SU-DHL-6 (cell line): ENCODE results near the gene MFAP3.

Experiments
- H2AFZ ChIP-seq: fragments of 200-600 bp; sonication (generic); 2 replicates; pipeline ENCODE4 v1.6.1; 2014; ENCODE audit warnings: low read depth, mild to moderate bottlenecking, moderate library complexity, mixed read lengths, antibody characterized with exemption, low read length; ENCODE audit not compliant: severe bottlenecking
- H3F3A ChIP-seq: fragments of 200-600 bp; shearing (Covaris generic); 2 replicates; pipeline ENCODE4 v1.6.0; 2016; ENCODE audit warnings: antibody characterized with exemption, mild to moderate bottlenecking; ENCODE audit not compliant: insufficient read depth
- H3K27ac ChIP-seq: fragments of 200-600 bp; sonication (generic); 2 replicates; pipeline ENCODE4 v1.5.1; 2016; ENCODE audit warnings: low read depth, mild to moderate bottlenecking, low read length, moderate library complexity, mixed read lengths
- H3K27me3 ChIP-seq: fragments of 200-600 bp; sonication (generic), shearing (Covaris generic); 2 replicates; pipeline ENCODE4 v1.6.0; 2014; ENCODE audit warnings: mild to moderate bottlenecking, low read length
- H3K36me3 ChIP-seq: fragments of 200-600 bp; sonication (generic); 2 replicates; pipeline ENCODE4 v1.6.1; 2014; ENCODE audit warnings: mild to moderate bottlenecking, low read length, mixed read lengths
- H3K4me2 ChIP-seq: fragments of 300-600, 200-600 bp; shearing (Covaris generic), sonication (generic); 2 replicates; pipeline ENCODE4 v1.6.0; 2014; ENCODE audit warnings: low read length, low read depth, mild to moderate bottlenecking; ENCODE audit not compliant: poor library complexity, severe bottlenecking
- H3K4me3 ChIP-seq: fragments of 200-600 bp; sonication (generic); 2 replicates; pipeline ENCODE4 v1.5.1; 2014; ENCODE audit warnings: antibody characterized with exemption, low read length, mild to moderate bottlenecking, mixed read lengths; ENCODE audit not compliant: insufficient read depth, poor library complexity, severe bottlenecking
- H3K79me2 ChIP-seq: fragments of 200-600 bp; sonication (generic); 2 replicates; pipeline ENCODE4 v1.6.1; 2014; ENCODE audit warnings: mild to moderate bottlenecking, low read length, moderate library complexity; ENCODE audit not compliant: insufficient read depth
- H3K9ac ChIP-seq: fragments of 200-600 bp; sonication (generic); 2 replicates; pipeline ENCODE4 v1.7.0; 2014; ENCODE audit warnings: mild to moderate bottlenecking, low read length
- H3K9me2 ChIP-seq: fragments of 200-600 bp; sonication (generic); replicated peaks from 2 replicates; pipeline ENCODE4 v1.6.1; 2014; ENCODE audit warnings: low read length; ENCODE audit not compliant: insufficient read depth
- H3K9me3 ChIP-seq: fragments of 200-600 bp; sonication (generic); 2 replicates; pipeline ENCODE4 v1.6.1; 2014; ENCODE audit warnings: low read length, mixed read lengths; ENCODE audit not compliant: insufficient read depth
- H4K20me1 ChIP-seq: fragments of 200-600 bp; sonication (generic); 2 replicates; pipeline ENCODE4 v1.6.1; 2014; ENCODE audit warnings: low read depth, mild to moderate bottlenecking, antibody characterized with exemption, low read length, moderate library complexity, mixed read lengths
- CTCF ChIP-seq: fragments of 200-600 bp; sonication (generic); IDR thresholded peaks from one replicate; pipeline ENCODE4 v1.5.1; 2017; ENCODE audit warnings: antibody characterized with exemption, mild to moderate bottlenecking, low read length, moderate library complexity; ENCODE audit not compliant: insufficient read depth, poor library complexity, severe bottlenecking
- EZH2phosphoT487 ChIP-seq: fragments of 200-600 bp; sonication (generic), shearing (Covaris generic); conservative IDR thresholded peaks from 2 replicates; pipeline ENCODE4 v1.6.1; 2018; ENCODE audit warnings: mild to moderate bottlenecking, antibody characterized with exemption, low read length, moderate library complexity, mixed read lengths

Gene MFAP3

DNA sequence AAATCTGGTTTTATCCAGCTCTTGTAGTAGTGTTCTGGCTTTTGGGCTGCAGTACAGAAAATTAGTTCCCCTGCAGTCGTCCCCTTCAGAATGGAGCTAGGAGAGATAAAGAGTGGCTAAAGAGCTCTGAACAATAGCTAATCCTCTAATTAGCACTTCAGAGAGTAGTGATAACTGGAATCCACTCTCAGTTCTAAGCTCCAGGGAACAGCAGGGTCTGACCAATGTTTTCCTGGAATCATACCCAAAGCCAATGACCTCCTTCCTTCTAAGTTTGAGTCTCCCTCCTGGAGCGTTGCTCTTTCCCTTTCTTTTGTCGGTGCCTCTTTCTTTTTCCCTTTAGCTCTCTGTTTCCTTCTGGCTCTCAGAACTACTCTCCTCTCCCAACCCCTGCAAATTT, 47.4 kb downstream of the MFAP3 start:
- Histone ChIP-seq H3K27ac (no peak overlapping the region), H3K9me3 (no peaks in the 10 kb centered on the region), H3K36me3 (no peaks in the 10 kb centered on the region), H3F3A (no peaks in the 10 kb centered on the region), H3K9me2 (no peaks in the 10 kb centered on the region), H4K20me1 (no peaks in the 10 kb centered on the region), H2AFZ (no peak overlapping the region), H3K4me3 (no peak overlapping the region), H3K79me2 (no peaks in the 10 kb centered on the region), H3K4me2 (no peak overlapping the region), H3K27me3 (no peaks in the 10 kb centered on the region), H3K9ac (no peak overlapping the region)
- TF ChIP-seq EZH2phosphoT487 (no peak), CTCF (no peak)

DNA sequence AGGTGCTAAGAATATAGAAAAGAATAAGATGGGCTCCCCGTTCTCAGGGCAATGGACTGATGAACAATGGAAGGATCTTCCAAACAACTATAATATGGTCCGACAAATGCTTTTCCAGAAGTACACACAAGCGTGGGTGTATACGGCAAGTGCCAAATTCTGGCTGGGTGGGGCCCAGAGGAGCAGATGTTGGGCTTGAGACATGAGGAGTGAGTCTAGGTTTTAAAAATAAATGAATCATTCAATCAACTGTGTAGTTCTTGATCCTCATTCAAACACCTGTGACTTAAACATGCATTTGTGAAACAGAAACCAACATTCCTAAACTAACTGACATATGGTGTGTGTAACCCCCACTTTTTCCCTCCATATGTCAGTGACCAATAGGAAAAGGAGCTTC, 47.9 kb downstream of the MFAP3 start:
- TF ChIP-seq CTCF (no peak), EZH2phosphoT487 (no peak)
- H3K27ac ChIP-seq = no peak overlapping the region

GRCh38 chr5:154087260-154087659, 48.5 kb downstream of the MFAP3 start:
- no peaks in the 10 kb centered on the region for H3F3A ChIP-seq
- H3K4me2 ChIP-seq = no peak overlapping the region
- no peak overlapping the region for H2AFZ ChIP-seq
- H4K20me1 ChIP-seq = no peaks in the 10 kb centered on the region
- TF ChIP-seq CTCF (no peak), EZH2phosphoT487 (no peak)
- H3K36me3 ChIP-seq = no peaks in the 10 kb centered on the region
- no peaks in the 10 kb centered on the region for H3K27me3 ChIP-seq
- H3K27ac ChIP-seq = no peak overlapping the region
- no peak overlapping the region for H3K9ac ChIP-seq
- H3K9me2 ChIP-seq = no peaks in the 10 kb centered on the region
- no peaks in the 10 kb centered on the region for H3K79me2 ChIP-seq
- no peaks in the 10 kb centered on the region for H3K9me3 ChIP-seq
- H3K4me3 ChIP-seq = no peak overlapping the region

More for the DNA sequence above, 47.9 kb downstream of the MFAP3 start:
- no peak overlapping the region for H3K4me3 ChIP-seq
- H3F3A ChIP-seq = no peaks in the 10 kb centered on the region
- no peaks in the 10 kb centered on the region for H4K20me1 ChIP-seq
- no peaks in the 10 kb centered on the region for H3K9me2 ChIP-seq
- H3K36me3 ChIP-seq = no peaks in the 10 kb centered on the region
- H2AFZ ChIP-seq = no peak overlapping the region
- H3K4me2 ChIP-seq = no peak overlapping the region
- no peaks in the 10 kb centered on the region for H3K9me3 ChIP-seq
- H3K9ac ChIP-seq = no peak overlapping the region
- H3K79me2 ChIP-seq = no peaks in the 10 kb centered on the region
- no peaks in the 10 kb centered on the region for H3K27me3 ChIP-seq
